Measurements from ENCODE around the gene SRRT. TPM values are rescaled to one million over a fixed set of nuclear protein-coding genes. Genes with fewer than 3 reads are reported as not detected.

The SRRT gene
- total and polyA plus RNA-seq, 10 of the 15 experiments (the other 5 are each of a cell fraction or from before 2014, with no cell fraction given): 11.1 to 254 (median 111) TPM

DNA sequence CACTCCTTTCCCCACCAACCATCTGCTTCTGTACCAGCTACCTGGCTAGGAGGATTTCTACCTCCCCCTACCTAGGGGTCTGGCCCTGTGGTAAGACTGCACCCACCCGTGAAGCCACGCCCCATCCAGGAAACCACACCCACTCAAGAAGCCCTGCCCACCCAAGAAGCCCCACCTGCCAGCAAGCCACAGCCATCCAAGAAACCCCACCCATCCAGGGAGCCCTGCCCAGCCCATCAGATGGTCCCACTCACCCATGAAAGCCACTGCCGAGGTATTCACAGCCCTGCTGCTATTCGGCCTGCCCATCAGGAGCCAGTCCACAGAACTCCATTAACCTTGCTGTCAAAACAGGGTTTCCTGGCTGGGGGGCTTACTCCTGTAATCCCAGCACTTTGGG is 58.8 kb downstream of the SRRT start:
- in situ Hi-C loops (cut with MboI): no loop called here
- Histone ChIP-seq H3K4me2 (ENCODE audit: control insufficient read depth, insufficient read depth) (no peak overlapping the region), H4K20me1 (ENCODE audit: control insufficient read depth, insufficient read depth) (no peaks in the 10 kb centered on the region), H3K9me3 (replicated peaks; ENCODE audit: control insufficient read depth, insufficient read depth, low read length) (peaks cover 1% of the 10 kb centered on the region; the same call in 2 of the 3 replicates), H2AFZ (ENCODE audit: control insufficient read depth, low read depth, low read length) (no peak overlapping the region), H3K27ac (ENCODE audit: control insufficient read depth, insufficient read depth) (no peak overlapping the region), H3K36me3 (ENCODE audit: control insufficient read depth in 2 of 2, insufficient read depth in 2 of 2, low read length in 1 of 2) (no peaks in the 10 kb centered on the region), H3K79me2 (ENCODE audit: control insufficient read depth, insufficient read depth, low read length) (no peaks in the 10 kb centered on the region), H3K4me1 (ENCODE audit: control insufficient read depth, insufficient read depth, low read length) (no peaks in the 10 kb centered on the region), H3K9ac (ENCODE audit: control insufficient read depth, insufficient read depth, low read length) (no peak overlapping the region), H3K27me3 (replicated peaks in 1 of 2; ENCODE audit: control insufficient read depth in 2 of 2, insufficient read depth in 2 of 2, low read length in 1 of 2) (no peaks in the 10 kb centered on the region; a peak in 1 of 4 replicates), H3K4me3 (no peak overlapping the region)
- no TSS peak for BruUV-seq (replicated peaks)
- ChIA-PET POLR2A (no interaction called here), RAD21 (ENCODE audit: unreplicated experiment) (no interaction called here), CTCF (no interaction called here), SMC1A (ENCODE audit: uncharacterized antibody, unreplicated experiment) (no interaction called here)
- no peak for FAIRE-seq
- intact Hi-C loops (cut with micrococcal nuclease; ENCODE audit: unreplicated experiment): no loop called here
- 19% methylated on average over 4 of the region's 4 CpGs for WGBS (ENCODE audit: insufficient coverage, insufficient replicate concordance, low lambda C conversion rate, missing lambda C conversion rate)
- DNase-seq (ENCODE audit: low read depth, low spot score): no peak
- no peak for ATAC-seq
- TF ChIP-seq, protein P1, sequence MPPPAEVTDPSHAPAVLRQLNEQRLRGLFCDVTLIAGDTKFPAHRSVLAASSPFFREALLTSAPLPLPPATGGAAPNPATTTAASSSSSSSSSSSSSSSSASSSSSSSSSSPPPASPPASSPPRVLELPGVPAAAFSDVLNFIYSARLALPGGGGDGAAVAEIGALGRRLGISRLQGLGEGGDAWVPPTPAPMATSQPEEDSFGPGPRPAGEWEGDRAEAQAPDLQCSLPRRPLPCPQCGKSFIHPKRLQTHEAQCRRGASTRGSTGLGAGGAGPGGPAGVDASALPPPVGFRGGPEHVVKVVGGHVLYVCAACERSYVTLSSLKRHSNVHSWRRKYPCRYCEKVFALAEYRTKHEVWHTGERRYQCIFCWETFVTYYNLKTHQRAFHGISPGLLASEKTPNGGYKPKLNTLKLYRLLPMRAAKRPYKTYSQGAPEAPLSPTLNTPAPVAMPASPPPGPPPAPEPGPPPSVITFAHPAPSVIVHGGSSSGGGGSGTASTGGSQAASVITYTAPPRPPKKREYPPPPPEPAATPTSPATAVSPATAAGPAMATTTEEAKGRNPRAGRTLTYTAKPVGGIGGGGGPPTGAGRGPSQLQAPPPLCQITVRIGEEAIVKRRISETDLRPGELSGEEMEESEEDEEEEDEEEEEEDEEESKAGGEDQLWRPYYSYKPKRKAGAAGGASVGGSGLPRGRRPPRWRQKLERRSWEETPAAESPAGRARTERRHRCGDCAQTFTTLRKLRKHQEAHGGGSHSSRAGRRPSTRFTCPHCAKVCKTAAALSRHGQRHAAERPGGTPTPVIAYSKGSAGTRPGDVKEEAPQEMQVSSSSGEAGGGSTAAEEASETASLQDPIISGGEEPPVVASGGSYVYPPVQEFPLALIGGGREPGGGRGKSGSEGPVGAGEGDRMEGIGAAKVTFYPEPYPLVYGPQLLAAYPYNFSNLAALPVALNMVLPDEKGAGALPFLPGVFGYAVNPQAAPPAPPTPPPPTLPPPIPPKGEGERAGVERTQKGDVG (CRISPR knock-in tag; IDR thresholded peaks at IDR 0.05): no peak
- no peak for TF ChIP-seq RAD51 (IDR thresholded peaks at IDR 0.05)
- no peak for TF ChIP-seq JUND (IDR thresholded peaks at IDR 0.05; ENCODE audit: low read depth, low read length)
- TF ChIP-seq CBFB (IDR thresholded peaks at IDR 0.05; ENCODE audit: low read depth): no peak
- TF ChIP-seq CEBPB (IDR thresholded peaks at IDR 0.05; ENCODE audit: borderline replicate concordance in 1 of 2, low read depth in 2 of 2, low read length in 2 of 2): no peak
- TF ChIP-seq BRCA1 (IDR thresholded peaks at IDR 0.05; ENCODE audit: low read depth, low read length): no peak
- no peak for TF ChIP-seq TARDBP (IDR thresholded peaks at IDR 0.05; ENCODE audit: borderline replicate concordance)
- TF ChIP-seq, protein P2, sequence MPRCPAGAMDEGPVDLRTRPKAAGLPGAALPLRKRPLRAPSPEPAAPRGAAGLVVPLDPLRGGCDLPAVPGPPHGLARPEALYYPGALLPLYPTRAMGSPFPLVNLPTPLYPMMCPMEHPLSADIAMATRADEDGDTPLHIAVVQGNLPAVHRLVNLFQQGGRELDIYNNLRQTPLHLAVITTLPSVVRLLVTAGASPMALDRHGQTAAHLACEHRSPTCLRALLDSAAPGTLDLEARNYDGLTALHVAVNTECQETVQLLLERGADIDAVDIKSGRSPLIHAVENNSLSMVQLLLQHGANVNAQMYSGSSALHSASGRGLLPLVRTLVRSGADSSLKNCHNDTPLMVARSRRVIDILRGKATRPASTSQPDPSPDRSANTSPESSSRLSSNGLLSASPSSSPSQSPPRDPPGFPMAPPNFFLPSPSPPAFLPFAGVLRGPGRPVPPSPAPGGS (IDR thresholded peaks at IDR 0.05; ENCODE audit: borderline replicate concordance, insufficient read depth, low read depth, low read length, poor library complexity, severe bottlenecking): no peak
- TF ChIP-seq, protein P3, sequence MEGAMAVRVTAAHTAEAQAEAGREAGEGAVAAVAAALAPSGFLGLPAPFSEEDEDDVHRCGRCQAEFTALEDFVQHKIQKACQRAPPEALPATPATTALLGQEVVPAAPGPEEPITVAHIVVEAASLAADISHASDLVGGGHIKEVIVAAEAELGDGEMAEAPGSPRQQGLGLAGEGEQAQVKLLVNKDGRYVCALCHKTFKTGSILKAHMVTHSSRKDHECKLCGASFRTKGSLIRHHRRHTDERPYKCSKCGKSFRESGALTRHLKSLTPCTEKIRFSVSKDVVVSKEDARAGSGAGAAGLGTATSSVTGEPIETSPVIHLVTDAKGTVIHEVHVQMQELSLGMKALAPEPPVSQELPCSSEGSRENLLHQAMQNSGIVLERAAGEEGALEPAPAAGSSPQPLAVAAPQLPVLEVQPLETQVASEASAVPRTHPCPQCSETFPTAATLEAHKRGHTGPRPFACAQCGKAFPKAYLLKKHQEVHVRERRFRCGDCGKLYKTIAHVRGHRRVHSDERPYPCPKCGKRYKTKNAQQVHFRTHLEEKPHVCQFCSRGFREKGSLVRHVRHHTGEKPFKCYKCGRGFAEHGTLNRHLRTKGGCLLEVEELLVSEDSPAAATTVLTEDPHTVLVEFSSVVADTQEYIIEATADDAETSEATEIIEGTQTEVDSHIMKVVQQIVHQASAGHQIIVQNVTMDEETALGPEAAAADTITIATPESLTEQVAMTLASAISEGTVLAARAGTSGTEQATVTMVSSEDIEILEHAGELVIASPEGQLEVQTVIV (IDR thresholded peaks at IDR 0.05; ENCODE audit: borderline replicate concordance, partially characterized antibody): no peak
- no peak for TF ChIP-seq GABPA (IDR thresholded peaks at IDR 0.05; ENCODE audit: low read depth)
- TF ChIP-seq EED (IDR thresholded peaks at IDR 0.05; ENCODE audit: low read depth): no peak
- TF ChIP-seq, protein P4, sequence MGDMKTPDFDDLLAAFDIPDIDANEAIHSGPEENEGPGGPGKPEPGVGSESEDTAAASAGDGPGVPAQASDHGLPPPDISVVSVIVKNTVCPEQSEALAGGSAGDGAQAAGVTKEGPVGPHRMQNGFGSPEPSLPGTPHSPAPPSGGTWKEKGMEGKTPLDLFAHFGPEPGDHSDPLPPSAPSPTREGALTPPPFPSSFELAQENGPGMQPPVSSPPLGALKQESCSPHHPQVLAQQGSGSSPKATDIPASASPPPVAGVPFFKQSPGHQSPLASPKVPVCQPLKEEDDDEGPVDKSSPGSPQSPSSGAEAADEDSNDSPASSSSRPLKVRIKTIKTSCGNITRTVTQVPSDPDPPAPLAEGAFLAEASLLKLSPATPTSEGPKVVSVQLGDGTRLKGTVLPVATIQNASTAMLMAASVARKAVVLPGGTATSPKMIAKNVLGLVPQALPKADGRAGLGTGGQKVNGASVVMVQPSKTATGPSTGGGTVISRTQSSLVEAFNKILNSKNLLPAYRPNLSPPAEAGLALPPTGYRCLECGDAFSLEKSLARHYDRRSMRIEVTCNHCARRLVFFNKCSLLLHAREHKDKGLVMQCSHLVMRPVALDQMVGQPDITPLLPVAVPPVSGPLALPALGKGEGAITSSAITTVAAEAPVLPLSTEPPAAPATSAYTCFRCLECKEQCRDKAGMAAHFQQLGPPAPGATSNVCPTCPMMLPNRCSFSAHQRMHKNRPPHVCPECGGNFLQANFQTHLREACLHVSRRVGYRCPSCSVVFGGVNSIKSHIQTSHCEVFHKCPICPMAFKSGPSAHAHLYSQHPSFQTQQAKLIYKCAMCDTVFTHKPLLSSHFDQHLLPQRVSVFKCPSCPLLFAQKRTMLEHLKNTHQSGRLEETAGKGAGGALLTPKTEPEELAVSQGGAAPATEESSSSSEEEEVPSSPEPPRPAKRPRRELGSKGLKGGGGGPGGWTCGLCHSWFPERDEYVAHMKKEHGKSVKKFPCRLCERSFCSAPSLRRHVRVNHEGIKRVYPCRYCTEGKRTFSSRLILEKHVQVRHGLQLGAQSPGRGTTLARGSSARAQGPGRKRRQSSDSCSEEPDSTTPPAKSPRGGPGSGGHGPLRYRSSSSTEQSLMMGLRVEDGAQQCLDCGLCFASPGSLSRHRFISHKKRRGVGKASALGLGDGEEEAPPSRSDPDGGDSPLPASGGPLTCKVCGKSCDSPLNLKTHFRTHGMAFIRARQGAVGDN (IDR thresholded peaks at IDR 0.05): no peak
- TF ChIP-seq BACH1 (IDR thresholded peaks at IDR 0.05; ENCODE audit: borderline replicate concordance): no peak
- TF ChIP-seq TBL1XR1 (IDR thresholded peaks at IDR 0.05; ENCODE audit: low read depth, low read length): no peak
